ENCODE results near the gene AGMO.

AGMO gene

DNA sequence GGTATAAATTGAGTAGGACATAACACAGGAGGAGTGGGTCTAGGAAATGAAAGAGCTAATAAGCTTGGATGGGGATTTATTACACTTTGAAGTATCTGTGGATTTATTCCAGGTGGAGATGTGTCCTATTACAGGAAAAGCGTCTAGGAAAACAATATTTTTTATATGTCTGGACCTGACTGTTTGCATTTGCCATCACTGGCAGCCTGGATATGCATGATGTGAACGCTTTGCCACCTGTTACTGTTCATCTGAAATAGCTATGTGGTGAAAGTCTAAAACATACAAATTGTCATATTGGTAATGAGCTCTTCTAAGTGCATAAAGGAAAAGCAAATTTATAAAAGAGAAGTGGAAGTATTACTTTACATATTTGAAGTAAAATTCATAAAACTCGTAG, 31.6 kb upstream of the AGMO start:
- no peak for DNase-seq (ENCODE audit: low read depth)
- TF ChIP-seq, protein P1, sequence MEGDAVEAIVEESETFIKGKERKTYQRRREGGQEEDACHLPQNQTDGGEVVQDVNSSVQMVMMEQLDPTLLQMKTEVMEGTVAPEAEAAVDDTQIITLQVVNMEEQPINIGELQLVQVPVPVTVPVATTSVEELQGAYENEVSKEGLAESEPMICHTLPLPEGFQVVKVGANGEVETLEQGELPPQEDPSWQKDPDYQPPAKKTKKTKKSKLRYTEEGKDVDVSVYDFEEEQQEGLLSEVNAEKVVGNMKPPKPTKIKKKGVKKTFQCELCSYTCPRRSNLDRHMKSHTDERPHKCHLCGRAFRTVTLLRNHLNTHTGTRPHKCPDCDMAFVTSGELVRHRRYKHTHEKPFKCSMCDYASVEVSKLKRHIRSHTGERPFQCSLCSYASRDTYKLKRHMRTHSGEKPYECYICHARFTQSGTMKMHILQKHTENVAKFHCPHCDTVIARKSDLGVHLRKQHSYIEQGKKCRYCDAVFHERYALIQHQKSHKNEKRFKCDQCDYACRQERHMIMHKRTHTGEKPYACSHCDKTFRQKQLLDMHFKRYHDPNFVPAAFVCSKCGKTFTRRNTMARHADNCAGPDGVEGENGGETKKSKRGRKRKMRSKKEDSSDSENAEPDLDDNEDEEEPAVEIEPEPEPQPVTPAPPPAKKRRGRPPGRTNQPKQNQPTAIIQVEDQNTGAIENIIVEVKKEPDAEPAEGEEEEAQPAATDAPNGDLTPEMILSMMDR (IDR thresholded peaks at IDR 0.05; ENCODE audit: low read depth, low read length), result no peak
- TF ChIP-seq, protein P2, sequence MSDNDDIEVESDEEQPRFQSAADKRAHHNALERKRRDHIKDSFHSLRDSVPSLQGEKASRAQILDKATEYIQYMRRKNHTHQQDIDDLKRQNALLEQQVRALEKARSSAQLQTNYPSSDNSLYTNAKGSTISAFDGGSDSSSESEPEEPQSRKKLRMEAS (IDR thresholded peaks at IDR 0.05; ENCODE audit: low read depth, low read length), result no peak
- TF ChIP-seq POLR2A (IDR thresholded peaks at IDR 0.05; ENCODE audit: extremely low read depth, insufficient read length) (no peak), MYC (IDR thresholded peaks at IDR 0.05; ENCODE audit: low read depth, low read length) (no peak)
- no peak overlapping the region for H3K4me3 ChIP-seq (ENCODE audit: low read depth, low read length)

DNA sequence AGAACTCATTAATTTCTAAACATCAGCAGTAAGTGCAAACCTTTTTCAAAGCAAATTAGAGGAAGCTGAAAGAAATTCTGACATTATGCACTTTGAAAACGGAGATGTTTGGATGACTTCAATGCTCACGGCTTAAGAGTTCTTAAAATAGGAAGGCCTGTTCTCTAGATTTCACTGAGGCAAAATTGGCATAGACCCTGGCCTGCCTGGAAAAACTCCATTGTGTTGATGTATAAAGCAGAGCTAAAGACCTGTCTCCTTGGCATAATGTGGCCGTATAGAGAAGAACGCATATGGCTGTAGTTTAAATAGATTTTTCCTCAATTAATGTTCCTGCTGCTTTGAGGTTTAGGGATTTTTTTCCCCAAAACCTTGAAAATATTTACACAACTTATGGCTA, 24.5 kb upstream of the AGMO start:
- no peak for DNase-seq (ENCODE audit: low read depth)
- TF ChIP-seq MYC (IDR thresholded peaks at IDR 0.05; ENCODE audit: low read depth, low read length), result no peak
- no peak for TF ChIP-seq POLR2A (IDR thresholded peaks at IDR 0.05; ENCODE audit: extremely low read depth, insufficient read length)
- TF ChIP-seq, protein P2 (IDR thresholded peaks at IDR 0.05; ENCODE audit: low read depth, low read length), result no peak
- TF ChIP-seq, protein P1 (IDR thresholded peaks at IDR 0.05; ENCODE audit: low read depth, low read length), result no peak
- no peak overlapping the region for H3K4me3 ChIP-seq (ENCODE audit: low read depth, low read length)

DNA sequence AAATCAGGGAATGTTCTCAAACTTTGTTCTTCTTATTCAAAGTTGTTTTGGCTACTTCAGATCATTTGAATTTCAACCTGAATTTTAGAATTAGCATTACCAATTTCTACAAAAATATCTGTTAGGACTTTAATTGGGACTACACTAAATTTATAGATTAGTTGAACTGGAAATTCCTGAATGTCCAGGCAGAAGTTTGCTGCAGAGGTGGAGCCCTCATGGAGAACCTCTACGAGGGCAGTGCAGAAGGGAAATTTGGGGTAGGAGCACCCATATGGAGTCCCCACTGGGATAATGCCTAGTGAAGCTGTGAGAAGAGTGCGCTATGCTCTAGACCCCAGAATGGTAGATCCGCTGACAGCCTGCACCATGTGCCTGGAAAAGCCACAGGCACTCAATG, 22.8 kb upstream of the AGMO start:
- H3K4me3 ChIP-seq (ENCODE audit: low read depth, low read length), result no peak overlapping the region
- no peak for DNase-seq (ENCODE audit: low read depth)
- no peak for TF ChIP-seq POLR2A (IDR thresholded peaks at IDR 0.05; ENCODE audit: extremely low read depth, insufficient read length)
- TF ChIP-seq MYC (IDR thresholded peaks at IDR 0.05; ENCODE audit: low read depth, low read length), result no peak
- TF ChIP-seq, protein P1 (IDR thresholded peaks at IDR 0.05; ENCODE audit: low read depth, low read length), result no peak
- TF ChIP-seq, protein P2 (IDR thresholded peaks at IDR 0.05; ENCODE audit: low read depth, low read length), result no peak

DNA sequence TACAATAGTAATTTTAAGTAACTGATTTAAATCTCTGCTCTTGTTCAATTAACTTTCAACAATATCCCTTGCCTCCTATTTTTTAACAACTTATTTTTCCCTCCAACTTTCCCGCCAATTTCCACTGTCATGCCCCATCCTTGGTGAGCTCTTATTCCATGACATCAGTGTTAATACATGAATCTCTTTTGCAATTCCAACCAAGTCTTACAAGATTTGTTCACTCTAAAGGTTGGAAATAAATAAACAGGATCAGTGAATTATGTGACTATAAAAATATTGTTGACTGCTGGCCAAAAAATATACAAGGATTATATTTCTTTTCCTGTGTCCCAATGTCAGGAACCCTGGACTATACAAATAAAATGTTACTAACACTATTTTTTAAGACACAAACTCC, 21.0 kb upstream of the AGMO start:
- DNase-seq (ENCODE audit: low read depth), result no peak
- TF ChIP-seq, protein P2 (IDR thresholded peaks at IDR 0.05; ENCODE audit: low read depth, low read length), result no peak
- TF ChIP-seq POLR2A (IDR thresholded peaks at IDR 0.05; ENCODE audit: extremely low read depth, insufficient read length) (no peak), MYC (IDR thresholded peaks at IDR 0.05; ENCODE audit: low read depth, low read length) (no peak)
- TF ChIP-seq, protein P1 (IDR thresholded peaks at IDR 0.05; ENCODE audit: low read depth, low read length), result no peak

DNA sequence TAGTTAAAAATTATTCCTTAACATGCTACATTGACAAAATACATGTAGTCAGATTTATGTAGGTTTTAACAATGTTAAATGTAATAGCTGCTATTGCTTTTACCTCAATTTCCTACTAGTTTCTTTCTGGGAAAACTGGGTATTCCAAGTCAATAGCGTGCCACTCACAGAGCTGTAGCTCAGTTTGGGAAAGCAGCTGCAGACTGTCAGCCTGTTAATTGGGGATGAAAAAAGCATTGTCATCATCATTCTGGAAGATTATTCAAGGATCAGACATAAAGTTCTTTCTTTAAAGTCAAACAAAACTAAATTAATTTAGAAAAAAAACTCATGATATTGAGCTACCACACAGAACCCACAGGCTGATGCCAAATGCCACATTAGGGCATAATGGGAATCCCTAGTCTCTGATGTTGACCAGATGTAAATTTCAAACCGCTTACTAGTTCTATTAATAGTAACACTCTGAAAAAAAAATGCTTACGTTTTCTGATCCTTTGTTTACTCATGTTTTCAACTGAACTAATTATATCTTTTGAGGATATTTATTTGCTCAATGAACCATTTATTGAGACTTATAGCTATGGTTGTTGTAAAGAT, 19.6 kb upstream of the AGMO start:
- TF ChIP-seq, protein P2 (IDR thresholded peaks at IDR 0.05; ENCODE audit: low read depth, low read length), result no peak
- no peak for TF ChIP-seq MYC (IDR thresholded peaks at IDR 0.05; ENCODE audit: low read depth, low read length)
- H3K4me3 ChIP-seq (ENCODE audit: low read depth, low read length), result no peak overlapping the region
- no peak for DNase-seq (ENCODE audit: low read depth)

More for the DNA sequence above, 21.0 kb upstream of the AGMO start:
- H3K4me3 ChIP-seq (ENCODE audit: low read depth, low read length), result no peak overlapping the region

DNA sequence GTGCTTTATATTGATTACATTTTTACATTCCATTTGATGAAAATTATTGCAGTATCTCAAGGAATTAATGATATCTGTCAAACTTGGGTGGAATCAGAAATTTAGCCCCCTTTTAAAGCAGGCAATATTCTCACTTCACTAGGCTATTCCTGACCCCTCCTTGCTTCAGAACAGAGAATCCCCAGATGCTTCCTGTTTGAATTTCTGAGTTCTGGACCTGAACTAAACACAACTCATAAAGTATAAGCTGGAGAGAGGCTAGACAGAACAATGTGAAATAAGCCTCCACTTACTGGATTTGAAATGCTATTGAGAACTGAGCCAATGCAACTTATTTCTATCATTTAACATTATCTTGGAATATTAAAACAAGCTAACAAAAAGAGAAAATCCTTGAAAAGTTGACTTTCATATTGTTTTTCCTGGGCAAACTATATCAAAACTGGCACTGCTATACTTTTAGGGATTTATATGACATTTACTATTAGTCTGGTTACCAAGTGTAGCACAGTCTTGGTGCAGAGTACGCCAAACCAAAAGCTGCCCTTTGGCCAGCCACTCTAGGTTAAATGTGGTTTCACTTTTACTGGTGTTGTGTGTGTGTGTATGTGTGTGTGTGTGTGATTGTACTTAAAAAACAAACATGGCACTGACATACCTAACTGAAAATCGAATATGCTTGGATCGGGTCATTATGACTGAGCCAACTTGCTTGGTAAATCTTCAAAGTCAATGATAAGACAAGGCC, 19.0 kb upstream of the AGMO start:
- no peak for DNase-seq (ENCODE audit: low read depth)
- TF ChIP-seq POLR2A (IDR thresholded peaks at IDR 0.05; ENCODE audit: extremely low read depth, insufficient read length) (no peak), MYC (IDR thresholded peaks at IDR 0.05; ENCODE audit: low read depth, low read length) (no peak)
- TF ChIP-seq, protein P1 (IDR thresholded peaks at IDR 0.05; ENCODE audit: low read depth, low read length), result no peak
- TF ChIP-seq, protein P2 (IDR thresholded peaks at IDR 0.05; ENCODE audit: low read depth, low read length), result no peak

More for the DNA sequence above, 19.0 kb upstream of the AGMO start:
- H3K4me3 ChIP-seq (ENCODE audit: low read depth, low read length), result no peak overlapping the region
